Lower leg skin (tissue), 3 donors: ENCODE measurements around the gene CAPN13.

Experiments used
- POLR2A ChIP-seq, 2 donors: fragments of 450-650 bp; IDR thresholded peaks; one replicate each; pipeline ENCODE4 v1.6.1; 2016 to 2017; ENCODE audit warnings: antibody characterized with exemption in 2 of 2, mild to moderate bottlenecking in 1 of 2, moderate library complexity in 1 of 2
- TF ChIP-seq, protein P1 (sequence below), 3 donors: fragments of 450-650 bp; IDR thresholded peaks; one replicate each; pipeline ENCODE4 v1.5.1; 2016; ENCODE audit warnings: antibody characterized with exemption in 3 of 3, mild to moderate bottlenecking in 3 of 3, moderate library complexity in 2 of 3

GRCh38 chr2:30702694-30703093 lies 104.6 kb downstream of the CAPN13 start:
- TF ChIP-seq, protein P1, sequence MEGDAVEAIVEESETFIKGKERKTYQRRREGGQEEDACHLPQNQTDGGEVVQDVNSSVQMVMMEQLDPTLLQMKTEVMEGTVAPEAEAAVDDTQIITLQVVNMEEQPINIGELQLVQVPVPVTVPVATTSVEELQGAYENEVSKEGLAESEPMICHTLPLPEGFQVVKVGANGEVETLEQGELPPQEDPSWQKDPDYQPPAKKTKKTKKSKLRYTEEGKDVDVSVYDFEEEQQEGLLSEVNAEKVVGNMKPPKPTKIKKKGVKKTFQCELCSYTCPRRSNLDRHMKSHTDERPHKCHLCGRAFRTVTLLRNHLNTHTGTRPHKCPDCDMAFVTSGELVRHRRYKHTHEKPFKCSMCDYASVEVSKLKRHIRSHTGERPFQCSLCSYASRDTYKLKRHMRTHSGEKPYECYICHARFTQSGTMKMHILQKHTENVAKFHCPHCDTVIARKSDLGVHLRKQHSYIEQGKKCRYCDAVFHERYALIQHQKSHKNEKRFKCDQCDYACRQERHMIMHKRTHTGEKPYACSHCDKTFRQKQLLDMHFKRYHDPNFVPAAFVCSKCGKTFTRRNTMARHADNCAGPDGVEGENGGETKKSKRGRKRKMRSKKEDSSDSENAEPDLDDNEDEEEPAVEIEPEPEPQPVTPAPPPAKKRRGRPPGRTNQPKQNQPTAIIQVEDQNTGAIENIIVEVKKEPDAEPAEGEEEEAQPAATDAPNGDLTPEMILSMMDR (IDR thresholded peaks at IDR 0.05), result no peak
- no peak for TF ChIP-seq POLR2A (IDR thresholded peaks at IDR 0.05)
